ENCODE data around the gene GATA5.
A peak's percentile ranks its signal among the peaks of the same experiment; 100 is the strongest.

The GATA5 gene

DNA sequence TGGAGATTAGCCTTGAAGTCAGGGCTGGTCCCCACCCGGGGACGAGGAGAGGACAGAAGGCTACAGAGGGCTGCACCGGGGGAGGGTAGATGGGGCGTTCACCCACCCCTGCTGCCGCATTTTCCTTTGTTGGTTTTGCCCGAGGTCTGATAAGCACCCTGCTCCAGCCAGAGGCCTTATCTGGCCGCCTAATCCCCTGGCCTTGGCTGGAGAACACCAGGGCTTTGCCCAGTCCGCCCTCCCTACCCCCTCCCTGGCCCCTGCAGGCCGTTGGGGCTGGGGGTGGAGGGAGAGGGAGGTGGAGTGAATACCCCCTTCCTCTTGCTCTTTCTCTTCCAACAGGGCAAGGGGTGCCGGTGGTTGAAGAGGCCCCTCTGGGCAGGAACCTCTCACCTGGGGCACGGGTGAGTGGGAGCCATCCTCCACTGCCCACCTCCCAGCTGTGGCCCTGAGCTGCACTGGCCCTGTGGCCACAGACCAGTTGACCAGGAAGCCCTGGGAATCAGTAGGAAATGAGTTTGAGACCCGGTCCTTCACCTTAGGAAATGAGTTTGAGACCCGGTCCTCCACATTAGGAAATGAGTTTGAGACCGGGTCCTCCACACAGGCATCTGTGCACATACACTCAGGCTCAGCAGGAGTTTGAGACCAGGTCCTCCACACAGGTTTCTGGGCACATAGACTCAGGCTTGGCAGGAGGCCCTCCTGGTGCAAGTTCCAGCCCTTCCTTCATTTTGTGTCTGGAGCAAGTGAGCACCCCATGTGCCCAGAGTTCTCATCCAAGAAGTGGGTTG lies 12.0 kb upstream of the GATA5 start:
- DNase-seq (ENCODE audit: low read depth): no peak

DNA sequence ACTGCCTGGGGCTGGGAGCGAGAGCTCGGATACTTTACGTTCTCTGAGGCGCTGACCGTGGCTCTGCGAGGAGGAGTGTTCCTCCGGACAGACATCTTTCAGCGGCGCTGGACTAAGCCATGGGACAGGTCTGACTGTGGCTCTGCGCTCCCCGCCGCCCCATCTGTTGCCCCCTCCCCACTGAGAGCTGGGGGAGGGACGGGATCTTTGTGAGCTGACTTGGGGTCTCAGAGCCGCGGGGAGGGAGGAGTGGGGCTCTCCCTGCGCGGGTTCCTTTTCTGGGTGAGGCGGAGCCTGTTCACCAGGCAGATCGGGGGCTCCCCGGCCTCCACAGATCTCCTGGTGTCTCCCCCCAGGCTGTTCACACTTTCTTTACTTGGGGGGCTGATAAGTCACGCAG lies 11.3 kb upstream of the GATA5 start:
- DNase-seq (ENCODE audit: low read depth): no peak

GRCh38 chr20:62486484-62486883 lies 10.7 kb upstream of the GATA5 start:
- no peak for DNase-seq (ENCODE audit: low read depth)

- DNase-seq (ENCODE audit: low read depth): no peak
Measured at GRCh38 chr20:62485701-62486089, 9.9 kb upstream of the GATA5 start.

- peak; percentile 37 for DNase-seq (ENCODE audit: low read depth)
Measured at GRCh38 chr20:62485062-62485700, 9.4 kb upstream of the GATA5 start.

GRCh38 chr20:62484478-62484877 lies 8.7 kb upstream of the GATA5 start:
- DNase-seq (ENCODE audit: low read depth): no peak

- no peak for DNase-seq (ENCODE audit: low read depth)
Measured at GRCh38 chr20:62483613-62484458, 8.0 kb upstream of the GATA5 start.

GRCh38 chr20:62482974-62483373 lies 7.2 kb upstream of the GATA5 start:
- DNase-seq (ENCODE audit: low read depth): no peak

GRCh38 chr20:62482146-62482809 lies 6.5 kb upstream of the GATA5 start:
- no peak for DNase-seq (ENCODE audit: low read depth)

- no peak for DNase-seq (ENCODE audit: low read depth)
Measured at GRCh38 chr20:62481425-62482145, 5.8 kb upstream of the GATA5 start.

DNA sequence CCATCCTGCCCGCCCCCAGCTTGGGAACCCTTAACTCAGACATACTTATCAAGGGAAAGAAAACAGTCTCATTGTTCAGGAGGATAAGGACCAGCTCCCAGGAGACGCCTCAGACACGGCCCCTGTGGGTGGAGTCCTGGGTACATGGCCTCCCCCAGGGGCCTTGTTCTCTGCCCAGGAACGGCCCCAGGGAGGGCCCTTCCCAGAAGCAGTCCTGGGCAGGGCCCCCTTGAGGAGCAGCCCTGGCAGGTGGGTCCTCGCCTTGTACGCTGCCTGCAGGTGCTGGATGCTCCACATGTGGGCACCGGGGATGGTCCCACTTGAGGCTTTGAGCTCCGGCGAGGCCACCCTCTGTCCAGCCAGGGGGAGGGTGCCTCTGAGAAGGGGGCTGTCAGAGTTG lies 4.5 kb upstream of the GATA5 start:
- no peak for DNase-seq (ENCODE audit: low read depth)

GRCh38 chr20:62479656-62480055 lies 3.9 kb upstream of the GATA5 start:
- DNase-seq (ENCODE audit: low read depth): no peak

GRCh38 chr20:62479156-62479555 lies 3.4 kb upstream of the GATA5 start:
- DNase-seq (ENCODE audit: low read depth): no peak

DNA sequence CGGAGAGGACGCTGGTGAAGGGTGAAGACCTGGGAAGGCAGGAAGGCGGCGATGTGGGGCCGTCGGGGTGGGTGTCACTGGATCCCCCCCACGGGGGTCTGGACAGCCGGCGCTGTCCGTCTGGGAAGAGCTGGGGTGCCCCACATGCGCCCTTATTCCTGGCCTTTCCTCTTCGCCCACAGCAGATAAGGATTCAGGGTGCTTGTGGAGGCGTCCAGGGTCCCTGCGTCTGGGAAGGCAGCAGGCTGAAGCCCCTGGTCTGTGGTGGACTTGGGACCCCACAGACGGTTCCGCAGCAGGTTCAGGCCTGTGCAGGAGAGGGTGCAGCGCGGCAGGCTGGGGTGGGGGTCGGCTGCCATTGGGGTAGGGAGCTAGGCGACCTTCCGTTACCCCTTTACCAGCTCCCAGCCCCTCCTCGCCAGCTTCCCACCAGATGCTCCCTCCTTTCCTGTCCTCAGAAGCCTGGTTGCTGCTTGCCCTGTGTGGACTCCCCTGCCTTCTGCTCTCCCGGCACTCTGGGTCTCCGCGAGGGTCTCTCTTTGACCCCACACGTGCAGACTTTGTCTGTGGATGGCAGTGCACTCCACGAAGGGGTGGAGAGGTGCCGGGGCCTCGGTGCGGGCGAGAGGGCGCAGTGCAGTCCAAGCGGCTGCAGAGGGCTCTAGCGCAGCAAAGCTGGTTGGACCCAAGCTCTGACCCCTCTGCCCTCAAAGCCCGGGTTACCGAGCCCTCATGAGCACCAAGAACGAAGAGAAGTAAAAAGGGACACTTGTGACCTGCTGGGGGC lies 2.1 kb upstream of the GATA5 start:
- peak; percentile 47 for DNase-seq (ENCODE audit: low read depth)

DNA sequence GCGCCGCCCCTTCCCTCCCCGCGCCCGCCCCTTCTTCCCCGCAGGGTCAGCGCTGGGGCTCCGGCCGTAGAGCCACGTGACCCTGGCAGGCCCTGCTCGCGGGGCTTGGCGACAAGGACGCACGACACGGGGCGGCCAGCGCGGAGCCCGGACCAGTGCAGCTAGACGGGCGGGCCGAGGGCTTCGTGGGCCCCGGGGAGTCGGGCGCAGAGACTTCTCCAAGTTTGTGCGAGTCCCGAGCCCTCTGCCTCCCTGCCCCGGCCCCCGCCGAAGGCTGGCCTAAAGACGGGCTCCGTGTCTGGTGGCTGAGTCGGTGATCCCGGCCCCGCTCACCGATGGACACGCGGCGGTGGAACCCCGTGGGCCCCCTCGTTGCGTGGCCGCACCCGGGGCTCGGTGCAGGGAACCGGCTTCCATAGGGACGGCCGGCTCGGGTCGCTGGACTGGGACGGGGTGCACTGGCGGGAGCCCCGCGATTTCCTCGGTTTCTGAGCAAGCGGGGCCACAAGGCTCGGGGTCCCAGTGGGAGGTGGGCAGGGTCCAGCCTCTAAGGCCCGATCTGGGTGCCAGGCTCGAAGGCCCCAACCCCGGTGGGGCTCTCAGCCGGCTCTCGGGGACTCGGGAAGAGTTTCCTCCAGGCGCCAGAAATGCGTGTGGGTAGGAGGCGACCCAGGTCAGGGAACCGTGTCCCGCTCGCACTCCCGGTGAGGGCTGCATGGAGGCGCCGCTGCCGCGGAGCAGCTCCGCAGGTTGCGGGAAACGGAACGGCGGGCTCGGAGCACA lies 452 bp upstream of the GATA5 start:
- no peak for DNase-seq (ENCODE audit: low read depth)

- DNase-seq (ENCODE audit: low read depth): no peak
Measured at GRCh38 chr20:62475027-62475771, 596 bp downstream of the GATA5 start.

GRCh38 chr20:62474604-62475026 lies 1.2 kb downstream of the GATA5 start:
- DNase-seq (ENCODE audit: low read depth): no peak

DNA sequence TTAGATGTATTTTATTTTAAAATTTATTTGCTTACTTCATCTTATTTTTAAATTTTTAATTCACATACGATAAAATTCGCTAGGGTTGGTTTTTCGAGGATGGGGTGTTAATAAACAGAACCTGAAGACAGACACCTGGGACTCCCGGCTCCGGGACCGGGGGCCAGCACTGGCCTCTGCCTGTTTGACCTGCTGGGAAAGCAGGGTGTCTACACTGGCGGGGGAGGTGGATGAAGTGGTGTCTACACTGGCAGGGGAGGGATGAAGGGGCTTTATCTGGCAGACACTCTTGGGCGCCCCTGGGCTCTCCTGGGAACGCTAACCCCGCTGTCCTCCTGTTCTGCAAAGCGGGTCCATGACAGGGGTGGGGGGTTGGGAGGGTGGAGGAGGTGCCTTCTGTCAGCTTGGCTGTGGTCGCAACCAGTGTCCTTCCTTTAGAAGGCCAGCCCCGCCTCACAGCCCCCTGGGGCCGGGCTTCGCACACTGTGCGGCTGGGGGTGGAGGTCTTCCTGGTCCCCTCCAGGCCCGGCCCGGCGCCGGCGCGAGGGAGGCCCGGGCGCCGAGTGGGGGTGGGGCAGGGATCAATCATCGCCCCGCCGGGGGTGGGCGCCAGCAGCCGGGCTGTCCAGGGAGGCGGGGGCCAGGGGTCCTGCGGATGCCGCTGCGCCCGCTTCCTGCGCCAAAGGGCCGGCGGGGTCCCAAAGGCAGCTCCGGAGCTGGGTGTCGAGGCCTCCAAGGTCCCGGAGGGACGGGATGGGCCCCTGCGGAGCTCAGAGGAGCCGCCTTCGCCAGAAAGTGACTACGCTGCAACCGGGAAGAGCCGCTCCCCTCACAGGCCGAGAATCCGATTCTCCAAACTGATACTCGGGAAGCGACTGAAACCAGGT lies 1.8 kb downstream of the GATA5 start:
- no peak for DNase-seq (ENCODE audit: low read depth)
